ENCODE measurements around the gene P2RY2.
A peak's percentile ranks its signal among the peaks of the same experiment; 100 is the strongest.

The P2RY2 gene

GRCh38 chr11:73236205-73236765 is 18.2 kb downstream of the P2RY2 start:
- no peaks in the 10 kb centered on the region for H3K9me3 ChIP-seq (ENCODE audit: insufficient read depth, low read length)
- no peak overlapping the region for H3K9ac ChIP-seq (ENCODE audit: low read length)
- H3K4me2 ChIP-seq (ENCODE audit: low read length) = no peak overlapping the region
- no peak overlapping the region for H2AFZ ChIP-seq (ENCODE audit: low read depth, low read length)
- H4K20me1 ChIP-seq (ENCODE audit: insufficient read depth, low read length) = no peaks in the 10 kb centered on the region
- H3K4me1 ChIP-seq (ENCODE audit: low read length) = 0 out of 2 replicates have a peak, but pooled peaks cover 3% of the 10 kb centered on the region
- H3K79me2 ChIP-seq (ENCODE audit: low read length) = no peaks in the 10 kb centered on the region
- H3K27ac ChIP-seq (ENCODE audit: low read length) = no peak overlapping the region
- no peaks in the 10 kb centered on the region for H3K36me3 ChIP-seq (replicated peaks; ENCODE audit: low read depth, low read length)
- H3K4me3 ChIP-seq (ENCODE audit: low read length) = no peak overlapping the region
- H3K27me3 ChIP-seq (ENCODE audit: low read depth, low read length) = 0 out of 2 replicates have a peak, but pooled peaks cover 3% of the 10 kb centered on the region
- no peak for TF ChIP-seq EZH2phosphoT487 (IDR thresholded peaks at IDR 0.05; ENCODE audit: low read depth)
- TF ChIP-seq CTCF (IDR thresholded peaks at IDR 0.05; ENCODE audit: low read depth, low read length) = no peak

DNA sequence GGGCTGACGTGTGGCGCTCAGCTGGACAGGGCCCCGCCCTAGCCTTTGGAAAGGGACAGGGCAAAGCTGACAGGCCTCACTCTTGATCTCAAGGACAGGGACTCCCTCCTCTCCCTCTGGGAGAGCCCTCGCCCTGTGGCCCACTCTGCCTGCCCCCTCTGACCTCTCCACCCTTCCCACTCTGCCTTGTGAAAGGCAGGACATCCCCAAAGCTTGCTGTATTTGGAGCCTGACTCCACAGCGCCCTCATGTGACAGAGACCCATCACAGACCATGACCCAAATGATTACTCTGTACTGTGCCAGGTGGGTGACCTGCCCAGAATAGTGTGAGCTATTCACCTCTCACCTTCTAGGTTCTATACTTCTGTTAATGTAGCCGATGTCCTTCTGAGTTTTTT is 18.8 kb downstream of the P2RY2 start:
- H3K9me3 ChIP-seq (ENCODE audit: insufficient read depth, low read length) = no peaks in the 10 kb centered on the region
- no peak overlapping the region for H3K4me3 ChIP-seq (ENCODE audit: low read length)
- no peaks in the 10 kb centered on the region for H3K79me2 ChIP-seq (ENCODE audit: low read length)
- H3K9ac ChIP-seq (ENCODE audit: low read length) = no peak overlapping the region
- no peak overlapping the region for H3K4me2 ChIP-seq (ENCODE audit: low read length)
- no peaks in the 10 kb centered on the region for H3K36me3 ChIP-seq (replicated peaks; ENCODE audit: low read depth, low read length)
- TF ChIP-seq CTCF (IDR thresholded peaks at IDR 0.05; ENCODE audit: low read depth, low read length) (peak; percentile 96), EZH2phosphoT487 (IDR thresholded peaks at IDR 0.05; ENCODE audit: low read depth) (no peak)
- H3K4me1 ChIP-seq (ENCODE audit: low read length) = peaks cover 5% of the 10 kb centered on the region
- no peaks in the 10 kb centered on the region for H4K20me1 ChIP-seq (ENCODE audit: insufficient read depth, low read length)
- no peak overlapping the region for H2AFZ ChIP-seq (ENCODE audit: low read depth, low read length)
- no peak overlapping the region for H3K27ac ChIP-seq (ENCODE audit: low read length)
- 0 out of 2 replicates have a peak, but pooled peaks cover 7% of the 10 kb centered on the region for H3K27me3 ChIP-seq (ENCODE audit: low read depth, low read length)

DNA sequence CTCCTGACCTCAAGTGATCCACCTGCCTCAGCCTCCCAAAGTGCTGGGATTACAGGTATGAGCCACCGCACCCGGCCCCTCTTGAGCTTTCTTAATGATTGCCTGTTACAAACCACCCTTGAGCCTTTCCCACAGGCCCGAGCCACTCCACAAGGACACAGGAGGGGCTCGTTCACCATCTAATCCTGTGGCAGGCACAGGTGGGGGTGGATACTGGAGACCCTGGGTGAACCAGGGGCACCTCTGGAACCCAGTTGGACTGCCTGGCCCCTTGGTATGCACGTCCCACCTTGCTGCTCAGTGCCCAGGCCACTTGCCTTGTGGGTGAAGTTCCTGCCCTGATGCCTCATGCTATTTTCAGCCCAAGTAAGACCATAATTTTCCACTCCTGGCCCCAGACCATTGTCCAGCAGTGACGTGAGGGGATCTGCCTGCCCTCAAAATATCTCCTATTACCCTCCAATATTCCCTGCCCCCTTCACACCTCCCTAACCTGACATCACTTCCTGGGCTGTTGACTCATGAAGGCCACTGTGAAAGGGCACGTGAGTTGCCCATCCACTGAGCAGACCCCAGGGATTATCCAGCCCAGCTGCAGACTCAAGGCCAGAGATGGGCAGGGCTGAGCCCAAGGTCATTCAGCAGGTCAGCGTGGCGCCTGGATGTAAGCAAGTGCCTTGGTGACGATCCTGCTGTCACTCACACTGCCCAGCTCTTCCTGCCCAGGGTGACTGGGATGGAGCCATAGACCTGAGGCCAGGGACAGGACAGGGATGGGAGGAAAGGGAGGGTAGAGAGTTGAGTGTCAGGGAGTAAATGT is 19.6 kb downstream of the P2RY2 start:
- no peaks in the 10 kb centered on the region for H3K9me3 ChIP-seq (ENCODE audit: insufficient read depth, low read length)
- TF ChIP-seq EZH2phosphoT487 (IDR thresholded peaks at IDR 0.05; ENCODE audit: low read depth) (no peak), CTCF (IDR thresholded peaks at IDR 0.05; ENCODE audit: low read depth, low read length) (no peak)
- no peak overlapping the region for H3K4me2 ChIP-seq (ENCODE audit: low read length)
- no peaks in the 10 kb centered on the region for H4K20me1 ChIP-seq (ENCODE audit: insufficient read depth, low read length)
- no peaks in the 10 kb centered on the region for H3K79me2 ChIP-seq (ENCODE audit: low read length)
- no peak overlapping the region for H2AFZ ChIP-seq (ENCODE audit: low read depth, low read length)
- H3K27ac ChIP-seq (ENCODE audit: low read length) = no peak overlapping the region
- H3K4me1 ChIP-seq (ENCODE audit: low read length) = peaks cover 13% of the 10 kb centered on the region
- H3K36me3 ChIP-seq (replicated peaks; ENCODE audit: low read depth, low read length) = no peaks in the 10 kb centered on the region
- H3K4me3 ChIP-seq (ENCODE audit: low read length) = no peak overlapping the region
- 0 out of 2 replicates have a peak, but pooled peaks cover 7% of the 10 kb centered on the region for H3K27me3 ChIP-seq (ENCODE audit: low read depth, low read length)
- H3K9ac ChIP-seq (ENCODE audit: low read length) = no peak overlapping the region

DNA sequence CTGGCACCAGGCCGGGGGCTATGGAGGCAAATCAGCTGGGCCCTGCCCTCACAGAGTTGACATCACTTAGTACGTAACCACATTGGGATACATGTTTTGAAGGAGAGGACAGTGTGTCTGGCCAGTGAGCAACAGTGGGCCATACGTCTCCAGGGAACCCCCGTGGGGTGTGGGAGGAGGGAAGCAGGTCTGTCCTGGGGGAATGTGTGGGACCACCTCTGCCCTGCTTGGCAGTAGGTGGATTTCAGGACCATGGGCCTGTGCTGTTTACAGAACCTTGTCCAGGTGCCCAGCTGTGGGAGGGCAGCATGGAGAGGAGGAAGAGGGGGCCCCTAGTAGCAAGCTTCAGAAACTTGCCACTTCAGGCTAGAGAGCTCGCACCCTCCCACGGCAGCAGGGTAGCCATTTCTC is 21.0 kb downstream of the P2RY2 start:
- Histone ChIP-seq H3K36me3 (replicated peaks; ENCODE audit: low read depth, low read length) (no peaks in the 10 kb centered on the region), H3K9ac (ENCODE audit: low read length) (no peak overlapping the region), H4K20me1 (ENCODE audit: insufficient read depth, low read length) (no peaks in the 10 kb centered on the region), H3K27ac (ENCODE audit: low read length) (no peak overlapping the region), H3K79me2 (ENCODE audit: low read length) (no peaks in the 10 kb centered on the region), H3K4me3 (ENCODE audit: low read length) (no peak overlapping the region), H3K9me3 (ENCODE audit: insufficient read depth, low read length) (no peaks in the 10 kb centered on the region), H3K4me2 (ENCODE audit: low read length) (no peak overlapping the region), H3K27me3 (ENCODE audit: low read depth, low read length) (0 out of 2 replicates have a peak, but pooled peaks cover 7% of the 10 kb centered on the region), H2AFZ (ENCODE audit: low read depth, low read length) (no peak overlapping the region), H3K4me1 (ENCODE audit: low read length) (peaks cover 20% of the 10 kb centered on the region)
- TF ChIP-seq CTCF (IDR thresholded peaks at IDR 0.05; ENCODE audit: low read depth, low read length) (no peak), EZH2phosphoT487 (IDR thresholded peaks at IDR 0.05; ENCODE audit: low read depth) (no peak)
